GM18909 (cell line): ENCODE data around the gene LTBP2.

Experiments
- ATAC-seq: cut with Tn5 transposase; IDR thresholded peaks from one replicate; pipeline ENCODE4 v1.9.1; 2021; ENCODE audit warnings: mild to moderate bottlenecking; ENCODE audit not compliant: unreplicated experiment, poor library complexity

Gene LTBP2

GRCh38 chr14:74611650-74612349, at the start of gene LTBP2:
Gene LTBP2 (minus strand): TSS chr14:74612237. CDS start chr14:74611944, 293 bp downstream.
- ATAC-seq, result no peak

DNA sequence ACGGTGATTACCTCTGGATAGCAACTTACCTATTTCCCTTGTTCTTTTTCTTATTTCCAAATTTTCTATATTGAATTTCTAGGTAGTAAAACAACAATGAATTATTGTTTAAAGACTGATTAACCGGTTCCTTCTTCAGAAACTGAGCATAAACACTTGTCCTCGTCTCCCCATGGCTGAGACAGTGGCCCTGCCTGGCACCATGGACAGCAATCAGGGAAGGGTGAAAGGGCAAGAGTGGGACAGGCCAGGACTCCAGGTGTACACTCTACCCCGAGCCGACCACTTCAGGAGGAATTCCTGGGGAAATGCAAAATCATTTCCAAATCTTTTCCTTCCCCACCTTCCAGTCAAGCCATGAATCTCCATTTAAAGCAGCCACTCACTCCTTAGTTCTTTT, 48.8 kb upstream of the LTBP2 start:
- no peak for ATAC-seq

- ATAC-seq, result no peak
Observed at GRCh38 chr14:74660167-74660566, 48.1 kb upstream of the LTBP2 start.

- ATAC-seq, result no peak
Observed at GRCh38 chr14:74658535-74659131, 46.6 kb upstream of the LTBP2 start.

DNA sequence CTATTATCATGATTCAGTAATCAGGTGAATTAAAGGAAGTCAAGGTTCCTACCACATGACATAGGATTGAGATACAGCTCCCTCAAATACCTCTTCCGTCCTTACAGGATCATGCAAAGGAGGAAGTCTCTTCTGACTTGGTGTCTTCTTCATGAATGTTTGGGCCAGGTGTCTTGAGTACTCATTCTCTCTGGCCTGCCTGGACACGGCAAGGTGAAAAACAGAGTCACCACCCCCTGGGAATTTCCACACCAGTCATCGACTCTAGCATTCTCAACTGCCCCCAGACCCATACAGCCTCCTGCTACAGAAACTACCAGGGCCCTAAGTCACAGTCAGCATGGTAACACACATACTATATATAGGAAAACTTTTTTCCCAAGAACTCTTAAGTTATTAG, 44.9 kb upstream of the LTBP2 start:
- no peak for ATAC-seq

GRCh38 chr14:74655599-74656395, 43.8 kb upstream of the LTBP2 start:
- ATAC-seq, result no peak

DNA sequence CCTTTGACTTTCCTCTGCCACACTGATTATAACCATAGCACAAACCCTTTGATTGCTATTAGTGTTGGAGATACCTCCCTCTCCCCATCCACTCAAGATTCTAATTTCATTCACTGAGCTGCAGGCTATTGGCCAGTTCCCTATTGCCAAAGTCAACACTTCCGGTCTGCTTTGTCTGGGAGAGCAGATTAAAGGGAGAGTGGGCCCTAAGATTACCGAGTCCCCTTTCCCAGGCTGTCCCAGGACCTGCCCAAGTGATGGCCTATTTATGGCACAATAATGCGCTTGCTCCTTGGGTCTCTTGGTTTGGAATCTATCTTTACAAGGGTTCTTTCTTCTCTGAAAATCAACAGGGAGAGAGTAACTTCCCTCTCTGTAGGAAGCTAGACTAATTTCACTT, 42.9 kb upstream of the LTBP2 start:
- ATAC-seq, result no peak

DNA sequence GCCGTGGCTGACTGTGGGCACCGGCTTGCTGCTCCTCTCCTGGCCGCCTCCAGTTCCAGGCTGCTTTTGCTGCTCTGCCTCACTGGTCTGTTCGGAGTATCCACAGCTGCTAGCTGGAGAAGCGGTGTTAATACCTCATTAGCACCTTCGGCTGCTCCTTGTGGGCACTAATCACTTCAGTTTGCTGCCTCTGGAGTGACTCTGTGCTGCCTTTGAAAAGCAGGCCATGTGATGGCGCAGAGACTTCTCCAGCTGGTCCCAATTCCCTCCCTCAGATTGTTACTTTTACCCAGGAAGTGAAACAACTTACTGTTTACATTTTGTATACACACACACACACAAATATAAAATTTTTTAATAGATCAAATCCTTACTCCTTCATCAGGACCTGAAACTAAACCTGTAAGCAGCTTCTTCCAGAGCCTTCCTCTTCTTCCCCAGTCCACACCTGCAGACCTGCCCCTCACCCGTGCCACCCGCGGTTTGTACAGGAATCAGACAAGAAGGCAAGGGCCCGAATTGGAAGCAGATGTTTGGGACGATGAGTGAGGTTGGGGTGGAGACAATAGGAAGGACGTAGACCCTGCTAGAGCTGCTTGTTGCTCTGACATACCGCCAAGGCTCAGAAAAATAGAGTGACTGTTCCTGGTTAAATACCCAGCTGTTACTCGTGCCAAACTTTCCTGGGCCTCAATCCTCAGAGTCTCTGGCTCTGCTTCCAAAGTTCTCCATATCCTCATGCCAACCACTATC, 41.5 kb upstream of the LTBP2 start:
- no peak for ATAC-seq

DNA sequence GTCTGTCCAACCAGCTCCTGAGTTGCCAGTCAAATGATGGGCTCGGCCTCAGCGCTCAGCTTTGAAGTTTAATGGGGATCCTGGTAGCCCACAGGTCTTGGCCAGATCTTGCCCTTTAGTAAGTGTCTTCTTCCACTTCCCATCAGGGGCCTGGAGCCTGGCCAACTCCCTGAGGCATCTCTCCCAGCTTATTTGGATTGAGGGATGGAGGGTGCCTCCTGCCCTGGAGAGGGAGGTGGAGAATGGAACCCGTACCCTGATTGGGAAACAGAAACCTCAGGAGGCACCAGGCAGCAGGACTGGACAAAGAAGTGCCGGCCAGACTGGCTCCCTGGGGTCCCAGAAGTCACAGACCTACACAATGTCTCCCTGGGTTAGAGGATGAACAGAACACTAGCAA, 40.5 kb upstream of the LTBP2 start:
- ATAC-seq, result no peak

DNA sequence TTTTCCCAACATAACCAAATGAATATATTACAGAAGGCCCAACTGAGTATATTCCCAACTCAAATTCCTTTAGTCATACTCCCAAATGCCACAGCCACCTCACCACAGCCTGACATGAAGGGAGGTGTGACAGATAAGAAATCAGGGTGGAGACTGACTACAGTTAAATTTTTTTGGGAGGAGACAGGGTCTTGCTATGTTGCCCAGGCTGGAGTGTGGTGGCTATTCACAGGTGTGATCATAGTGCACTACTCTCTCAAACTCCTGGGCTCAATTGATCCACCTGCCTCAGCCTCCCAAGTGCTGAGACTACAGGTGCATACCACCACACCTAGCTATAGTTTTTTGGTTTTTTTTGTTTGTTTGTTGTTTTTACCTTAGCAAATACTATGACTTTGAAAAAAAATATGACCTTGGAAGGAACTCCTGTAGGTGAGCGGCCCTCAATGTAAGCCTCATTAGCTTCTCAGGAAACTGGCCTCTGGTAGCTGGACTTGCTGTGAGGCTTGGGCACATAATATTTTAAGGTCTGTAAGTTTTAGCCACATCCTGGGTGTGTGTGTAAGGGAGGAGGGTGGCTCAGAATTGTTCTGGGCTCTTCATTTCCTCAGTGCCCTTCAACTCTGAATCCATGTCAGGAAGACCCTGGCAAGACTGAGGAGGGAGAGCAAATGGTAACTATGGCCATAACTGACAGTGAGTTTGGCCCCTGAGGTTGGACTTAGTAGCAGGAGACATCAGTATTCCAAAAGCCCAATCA, 39.1 kb upstream of the LTBP2 start:
- ATAC-seq, result no peak

- ATAC-seq, result no peak
Observed at GRCh38 chr14:74649673-74650072, 37.6 kb upstream of the LTBP2 start.

DNA sequence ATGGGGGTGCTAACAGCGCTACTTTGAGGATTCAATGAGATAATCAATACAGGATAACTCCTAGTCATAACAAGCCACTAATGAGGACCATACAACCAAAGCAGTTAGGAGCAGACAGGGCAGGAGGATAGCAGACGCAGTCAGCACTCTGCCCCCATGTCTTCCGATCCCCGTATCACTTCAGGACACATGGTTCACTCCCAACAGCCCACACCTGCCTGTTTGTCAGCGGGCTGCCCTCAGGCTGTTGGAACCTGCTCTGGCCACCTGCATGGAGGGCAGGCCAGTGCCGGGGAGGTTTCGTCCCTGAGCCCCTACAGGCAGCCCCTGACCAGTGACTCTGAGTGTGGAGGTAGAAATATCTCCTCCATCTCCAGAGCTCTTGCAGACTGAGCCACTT, 37.1 kb upstream of the LTBP2 start:
- no peak for ATAC-seq

GRCh38 chr14:74648601-74649000, 36.6 kb upstream of the LTBP2 start:
- no peak for ATAC-seq

DNA sequence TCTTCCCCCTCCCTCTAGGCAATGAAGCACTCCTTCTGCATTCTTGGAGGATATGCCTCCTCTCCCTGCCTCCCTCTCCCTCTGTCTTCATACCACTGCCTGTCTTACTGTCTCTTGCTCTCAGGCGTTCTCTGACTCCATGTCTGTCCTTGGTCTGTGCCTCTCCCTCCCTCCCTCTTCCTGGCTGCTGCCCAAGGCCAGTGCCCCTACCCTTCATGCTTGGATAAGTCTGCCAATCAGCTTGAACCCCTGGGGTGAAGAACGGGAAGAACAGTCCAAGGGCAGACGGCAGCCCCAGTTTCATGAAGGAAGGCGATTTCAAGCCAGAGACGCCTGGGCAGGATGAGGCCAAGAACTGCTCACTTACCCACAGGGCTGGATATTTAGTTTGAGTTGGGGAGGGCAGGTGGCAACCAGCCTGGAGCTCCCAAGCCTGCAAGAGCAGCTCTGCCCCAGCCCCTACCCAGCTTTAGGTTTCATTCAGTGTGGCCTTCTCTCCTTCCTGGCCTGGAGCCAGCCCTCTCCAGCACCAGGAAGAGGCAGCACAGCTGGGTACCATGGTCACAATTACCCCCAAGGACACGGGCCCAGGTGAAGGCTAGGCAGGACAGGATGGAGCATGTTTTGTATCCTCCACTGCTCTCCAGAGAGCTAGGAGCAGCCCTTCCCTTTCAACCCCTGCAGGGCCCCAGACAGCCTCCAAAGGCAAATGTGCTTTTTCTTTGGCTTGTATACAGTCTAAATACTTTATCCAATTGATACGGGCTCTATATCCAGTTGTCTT, 35.8 kb upstream of the LTBP2 start:
- no peak for ATAC-seq

DNA sequence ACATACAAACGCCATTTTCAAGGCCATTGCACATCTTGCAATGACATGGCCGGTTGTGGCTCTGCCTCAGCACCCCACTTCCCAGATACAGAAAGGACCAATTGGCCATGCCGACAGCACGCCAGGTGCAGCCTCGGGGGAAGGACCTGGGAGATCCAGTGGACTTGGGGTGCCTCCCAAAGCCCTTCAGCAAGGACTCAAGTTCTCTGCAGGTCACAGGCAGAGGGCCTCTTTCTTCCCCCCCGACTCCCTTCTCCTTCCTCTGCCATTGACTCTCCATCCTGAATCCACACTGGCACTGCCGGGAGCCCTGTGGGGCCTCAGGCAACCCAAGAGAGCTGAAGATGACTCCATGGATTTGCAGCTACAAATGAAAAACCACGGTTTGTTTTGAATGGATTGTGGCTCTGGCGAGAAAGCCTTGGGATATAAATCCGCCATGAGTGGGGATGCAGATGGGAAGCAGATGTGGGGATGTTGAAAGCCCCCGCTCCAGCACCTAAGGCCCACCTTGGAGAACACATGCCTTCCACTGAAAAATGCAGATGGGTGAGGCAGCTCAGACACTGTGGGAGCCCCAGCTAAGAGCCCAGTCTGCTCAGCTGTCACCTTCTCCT, 35.1 kb upstream of the LTBP2 start:
- no peak for ATAC-seq

GRCh38 chr14:74645756-74646470, 33.9 kb upstream of the LTBP2 start:
- no peak for ATAC-seq

- ATAC-seq, result no peak
Observed at GRCh38 chr14:74645244-74645643, 33.2 kb upstream of the LTBP2 start.
